ENCODE measurements around the gene DUSP11. TPM values are rescaled to one million over a fixed set of nuclear protein-coding genes. Genes with fewer than 3 reads are reported as not detected.
"Not testable (repeated sequence)": the region's sequence is repeated elsewhere in the genome, so short reads cannot be mapped to it uniquely, and the experiment has no call there.

The DUSP11 gene
- total and polyA plus RNA-seq, 5 donors from 2014 or later: 51.7 to 90.3 (median 81.7) TPM

DNA sequence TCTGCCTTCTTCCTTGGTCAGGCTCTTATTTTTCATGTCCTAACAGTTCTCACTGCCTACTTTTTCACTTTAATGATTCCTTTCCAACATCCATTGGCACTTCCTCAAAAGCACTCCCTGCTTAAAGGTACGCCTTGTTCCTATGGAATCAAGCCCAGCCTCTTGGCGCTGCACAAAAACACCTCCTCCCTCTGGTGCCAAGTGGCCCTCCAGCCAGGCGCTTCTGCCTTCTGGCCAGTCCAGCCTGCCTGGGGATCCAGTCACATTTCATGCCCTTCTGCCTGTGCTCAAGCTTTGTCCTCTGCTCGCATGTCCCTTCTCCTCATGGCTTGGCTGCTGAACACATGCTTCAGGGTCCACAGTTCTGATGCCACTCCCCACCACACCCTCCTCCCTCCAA is 49.1 kb downstream of the DUSP11 start:
- no peaks in the 10 kb centered on the region for H3K9me3 Mint-ChIP-seq
- no peak overlapping the region for H3K27ac Mint-ChIP-seq
- H3K4me3 Mint-ChIP-seq: no peak overlapping the region
- Histone ChIP-seq H3K27ac (ENCODE audit: insufficient read depth, low read length, poor library complexity, severe bottlenecking) (no peak overlapping the region), H3K4me3 (ENCODE audit: low read depth, low read length) (no peak overlapping the region), H3K27me3 (ENCODE audit: control insufficient read depth, insufficient read depth, low read length) (no peaks in the 10 kb centered on the region), H3K36me3 (ENCODE audit: control insufficient read depth, insufficient read depth, low read length) (peaks cover 46% of the 10 kb centered on the region), H3K4me1 (ENCODE audit: control insufficient read depth, insufficient read depth, low read length, poor library complexity, severe bottlenecking) (peaks cover 3% of the 10 kb centered on the region), H3K9me3 (ENCODE audit: control insufficient read depth in 2 of 2, low read length in 2 of 2) (no peaks in the 10 kb centered on the region)
- peaks cover 0 to 8% (median 3%) of the 10 kb centered on the region in 4 donors for H3K4me1 Mint-ChIP-seq
- DNase-seq (no peak), ATAC-seq (ENCODE audit: low read depth in 2 of 2) (no peak)
- no peaks in the 10 kb centered on the region for H3K27me3 Mint-ChIP-seq
- H3K36me3 Mint-ChIP-seq: peaks cover 27% of the 10 kb centered on the region

- Mint-ChIP-seq H3K4me3 (no peak overlapping the region), H3K9me3 (no peaks in the 10 kb centered on the region), H3K36me3 (peaks cover 27% of the 10 kb centered on the region), H3K27ac (no peak overlapping the region), H3K4me1 (peaks cover 0 to 8% (median 2%) of the 10 kb centered on the region in 4 donors), H3K27me3 (no peaks in the 10 kb centered on the region)
- Histone ChIP-seq H3K27me3 (ENCODE audit: control insufficient read depth, insufficient read depth, low read length) (no peaks in the 10 kb centered on the region), H3K36me3 (ENCODE audit: control insufficient read depth, insufficient read depth, low read length) (peaks cover 46% of the 10 kb centered on the region), H3K9me3 (ENCODE audit: control insufficient read depth in 2 of 2, low read length in 2 of 2) (no peaks in the 10 kb centered on the region), H3K4me1 (ENCODE audit: control insufficient read depth, insufficient read depth, low read length, poor library complexity, severe bottlenecking) (no peaks in the 10 kb centered on the region), H3K27ac (ENCODE audit: insufficient read depth, low read length, poor library complexity, severe bottlenecking) (no peak overlapping the region), H3K4me3 (ENCODE audit: low read depth, low read length) (no peak overlapping the region)
- ATAC-seq (ENCODE audit: low read depth in 2 of 2) (no peak), DNase-seq (no peak)
These were observed 51.2 kb downstream of the DUSP11 start for GRCh38 chr2:73728711-73729110.

DNA sequence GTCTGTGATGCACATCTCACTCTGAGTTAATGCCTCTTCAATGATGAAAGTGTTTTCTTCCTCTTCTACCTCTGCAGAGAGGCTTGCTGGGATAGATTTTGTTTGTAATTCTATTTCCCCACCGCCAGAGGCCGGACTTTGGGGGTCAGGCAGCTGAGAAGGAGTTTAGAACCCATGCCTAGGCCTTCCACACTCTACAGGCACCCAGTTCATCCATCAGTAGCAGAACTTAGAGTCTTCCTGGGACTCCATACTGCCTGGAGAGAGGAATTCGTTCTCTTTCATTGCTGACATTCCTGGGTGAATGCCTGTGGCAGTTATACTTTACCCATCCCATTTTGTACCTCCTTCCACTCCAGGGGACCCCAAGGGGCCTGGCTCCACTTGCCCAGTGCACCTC is 51.9 kb downstream of the DUSP11 start:
- Histone ChIP-seq H3K27me3 (ENCODE audit: control insufficient read depth, insufficient read depth, low read length) (no peaks in the 10 kb centered on the region), H3K4me1 (ENCODE audit: control insufficient read depth, insufficient read depth, low read length, poor library complexity, severe bottlenecking) (no peaks in the 10 kb centered on the region), H3K4me3 (ENCODE audit: low read depth, low read length) (no peak overlapping the region), H3K27ac (ENCODE audit: insufficient read depth, low read length, poor library complexity, severe bottlenecking) (no peak overlapping the region), H3K9me3 (ENCODE audit: control insufficient read depth in 2 of 2, low read length in 2 of 2) (no peaks in the 10 kb centered on the region), H3K36me3 (ENCODE audit: control insufficient read depth, insufficient read depth, low read length) (peaks cover 40% of the 10 kb centered on the region)
- H3K9me3 Mint-ChIP-seq: no peaks in the 10 kb centered on the region
- no peak for ATAC-seq (ENCODE audit: low read depth in 2 of 2)
- peaks cover 22% of the 10 kb centered on the region for H3K36me3 Mint-ChIP-seq
- DNase-seq: no peak
- H3K4me3 Mint-ChIP-seq: peak overlapping the region in 1 of 4 donors; percentile 21
- H3K27ac Mint-ChIP-seq: no peak overlapping the region
- no peaks in the 10 kb centered on the region for H3K27me3 Mint-ChIP-seq
- H3K4me1 Mint-ChIP-seq: peaks cover 0 to 3% (median 1%) of the 10 kb centered on the region in 4 donors

DNA sequence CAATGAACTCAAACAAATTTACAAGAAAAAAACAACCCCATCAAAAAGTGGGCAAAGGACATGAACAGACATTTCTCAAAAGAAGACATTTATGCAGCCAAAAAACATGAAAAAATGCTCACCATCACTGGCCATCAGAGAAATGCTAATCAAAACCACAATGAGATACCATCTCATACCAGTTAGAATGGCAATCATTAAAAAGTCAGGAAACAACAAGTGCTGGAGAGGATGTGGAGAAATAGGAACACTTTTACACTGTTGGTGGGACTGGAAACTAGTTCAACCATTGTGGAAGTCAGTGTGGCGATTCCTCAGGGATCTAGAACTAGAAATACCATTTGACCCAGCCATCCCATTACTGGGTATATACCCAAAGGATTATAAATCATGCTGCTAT is 53.2 kb downstream of the DUSP11 start:
- H3K27me3 Mint-ChIP-seq; H3K4me3 Mint-ChIP-seq; H3K27me3 ChIP-seq (ENCODE audit: control insufficient read depth, insufficient read depth, low read length); H3K27ac ChIP-seq (ENCODE audit: insufficient read depth, low read length, poor library complexity, severe bottlenecking); H3K4me1 Mint-ChIP-seq; H3K9me3 Mint-ChIP-seq; H3K4me3 ChIP-seq (ENCODE audit: low read depth, low read length); H3K4me1 ChIP-seq (ENCODE audit: control insufficient read depth, insufficient read depth, low read length, poor library complexity, severe bottlenecking); ATAC-seq (ENCODE audit: low read depth in 2 of 2); H3K9me3 ChIP-seq (ENCODE audit: control insufficient read depth in 2 of 2, low read length in 2 of 2); DNase-seq; H3K27ac Mint-ChIP-seq: not testable (repeated sequence)
- peaks cover 28% of the 10 kb centered on the region for H3K36me3 ChIP-seq (ENCODE audit: control insufficient read depth, insufficient read depth, low read length)
- peaks cover 17% of the 10 kb centered on the region for H3K36me3 Mint-ChIP-seq

- Mint-ChIP-seq H3K36me3 (no peaks in the 10 kb centered on the region), H3K4me3 (no peak overlapping the region)
These were observed 60.9 kb downstream of the DUSP11 start for GRCh38 chr2:73718851-73719621.

GRCh38 chr2:73718421-73718820 is 61.5 kb downstream of the DUSP11 start:
- Mint-ChIP-seq H3K27me3 (peaks cover 16% of the 10 kb centered on the region), H3K27ac (no peak overlapping the region), H3K36me3 (no peaks in the 10 kb centered on the region), H3K4me1 (no peaks in the 10 kb centered on the region), H3K4me3 (no peak overlapping the region), H3K9me3 (peaks cover 0 to 15% (median 6%) of the 10 kb centered on the region in 7 donors)
- no peak overlapping the region for H3K4me3 ChIP-seq (ENCODE audit: low read depth, low read length)
- H3K27me3 ChIP-seq (ENCODE audit: control insufficient read depth, insufficient read depth, low read length): no peaks in the 10 kb centered on the region
- DNase-seq: no peak
- H3K27ac ChIP-seq (ENCODE audit: insufficient read depth, low read length, poor library complexity, severe bottlenecking): no peak overlapping the region
- peaks cover 5 to 6% of the 10 kb centered on the region in 2 experiments for H3K9me3 ChIP-seq (ENCODE audit: control insufficient read depth in 2 of 2, low read length in 2 of 2)
- no peaks in the 10 kb centered on the region for H3K4me1 ChIP-seq (ENCODE audit: control insufficient read depth, insufficient read depth, low read length, poor library complexity, severe bottlenecking)
- no peak for ATAC-seq (ENCODE audit: low read depth in 2 of 2)
- H3K36me3 ChIP-seq (ENCODE audit: control insufficient read depth, insufficient read depth, low read length): no peaks in the 10 kb centered on the region

More at GRCh38 chr2:73718851-73719621, 60.9 kb downstream of the DUSP11 start:
- H3K9me3 Mint-ChIP-seq: peaks cover 0 to 9% (median 2%) of the 10 kb centered on the region in 7 donors
- H3K27ac Mint-ChIP-seq: peak overlapping the region in 1 of 3 donors; percentile 13
- Histone ChIP-seq H3K36me3 (ENCODE audit: control insufficient read depth, insufficient read depth, low read length) (no peaks in the 10 kb centered on the region), H3K9me3 (ENCODE audit: control insufficient read depth in 2 of 2, low read length in 2 of 2) (peaks cover 3 to 6% of the 10 kb centered on the region in 2 experiments), H3K27me3 (ENCODE audit: control insufficient read depth, insufficient read depth, low read length) (no peaks in the 10 kb centered on the region), H3K27ac (ENCODE audit: insufficient read depth, low read length, poor library complexity, severe bottlenecking) (no peak overlapping the region), H3K4me1 (ENCODE audit: control insufficient read depth, insufficient read depth, low read length, poor library complexity, severe bottlenecking) (no peaks in the 10 kb centered on the region), H3K4me3 (ENCODE audit: low read depth, low read length) (no peak overlapping the region)
- ATAC-seq (ENCODE audit: low read depth in 2 of 2) (no peak), DNase-seq (no peak)
- no peaks in the 10 kb centered on the region for H3K4me1 Mint-ChIP-seq
- H3K27me3 Mint-ChIP-seq: peaks cover 16% of the 10 kb centered on the region

DNA sequence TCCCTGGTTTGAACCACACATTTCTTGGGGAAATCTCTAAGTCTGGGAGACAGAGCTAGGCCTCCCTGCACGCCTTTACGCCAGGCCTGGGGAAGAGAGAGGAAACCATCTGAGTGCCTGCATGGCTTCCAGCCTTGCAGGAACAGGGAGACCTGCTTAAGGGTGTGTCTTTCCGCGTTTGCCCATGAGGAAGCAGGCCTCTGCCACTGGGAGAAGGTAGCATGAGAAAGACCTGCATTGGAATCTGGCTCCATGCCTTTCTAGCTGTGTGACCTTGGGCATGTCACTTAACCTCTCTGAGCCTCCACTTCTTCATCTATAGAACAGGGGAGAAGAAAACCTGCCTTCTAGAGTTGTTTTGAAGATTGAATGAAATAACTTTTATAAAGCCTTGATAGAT is 62.2 kb downstream of the DUSP11 start:
- not testable (repeated sequence) for H3K4me3 Mint-ChIP-seq; H3K27ac ChIP-seq (ENCODE audit: insufficient read depth, low read length, poor library complexity, severe bottlenecking)

DNA sequence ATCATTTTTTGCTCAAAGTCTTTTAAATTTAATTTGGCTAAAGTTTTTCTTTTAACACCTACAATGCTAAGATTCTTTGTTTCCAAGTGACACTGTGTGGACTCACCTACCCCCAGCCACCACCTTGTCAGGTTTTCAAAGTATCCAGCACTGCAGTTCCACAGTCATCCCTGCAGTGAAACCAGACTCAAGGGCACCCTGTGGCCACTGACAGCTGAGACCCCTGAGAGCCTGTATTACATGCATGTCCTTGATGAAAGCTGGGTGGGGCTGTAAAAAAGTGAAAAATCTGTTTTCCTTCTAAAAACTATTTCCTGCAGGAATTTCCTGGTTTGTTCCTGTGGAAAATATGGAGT is 62.7 kb downstream of the DUSP11 start:
- Mint-ChIP-seq H3K27me3 (peaks cover 16% of the 10 kb centered on the region), H3K36me3 (no peaks in the 10 kb centered on the region), H3K9me3 (peaks cover 0 to 16% (median 4%) of the 10 kb centered on the region in 7 donors), H3K27ac (no peak overlapping the region), H3K4me1 (no peaks in the 10 kb centered on the region), H3K4me3 (no peak overlapping the region)
- Histone ChIP-seq H3K4me3 (ENCODE audit: low read depth, low read length) (no peak overlapping the region), H3K27ac (ENCODE audit: insufficient read depth, low read length, poor library complexity, severe bottlenecking) (no peak overlapping the region), H3K4me1 (ENCODE audit: control insufficient read depth, insufficient read depth, low read length, poor library complexity, severe bottlenecking) (no peaks in the 10 kb centered on the region), H3K27me3 (ENCODE audit: control insufficient read depth, insufficient read depth, low read length) (no peaks in the 10 kb centered on the region), H3K9me3 (ENCODE audit: control insufficient read depth in 2 of 2, low read length in 2 of 2) (peaks cover 5 to 6% of the 10 kb centered on the region in 2 experiments), H3K36me3 (ENCODE audit: control insufficient read depth, insufficient read depth, low read length) (no peaks in the 10 kb centered on the region)
- ATAC-seq (ENCODE audit: low read depth in 2 of 2) (no peak), DNase-seq (no peak)

More for the DNA sequence above, 62.2 kb downstream of the DUSP11 start:
- H3K27me3 ChIP-seq (ENCODE audit: control insufficient read depth, insufficient read depth, low read length); ATAC-seq (ENCODE audit: low read depth in 2 of 2); H3K36me3 ChIP-seq (ENCODE audit: control insufficient read depth, insufficient read depth, low read length); H3K4me1 ChIP-seq (ENCODE audit: control insufficient read depth, insufficient read depth, low read length, poor library complexity, severe bottlenecking); H3K4me3 ChIP-seq (ENCODE audit: low read depth, low read length); H3K4me1 Mint-ChIP-seq; H3K9me3 ChIP-seq (ENCODE audit: control insufficient read depth in 2 of 2, low read length in 2 of 2); DNase-seq; H3K36me3 Mint-ChIP-seq; H3K27ac Mint-ChIP-seq: not testable (repeated sequence)
- Mint-ChIP-seq H3K9me3 (peaks cover 0 to 16% (median 6%) of the 10 kb centered on the region in 7 donors), H3K27me3 (peaks cover 16% of the 10 kb centered on the region)

All from CD4-positive, CD25-positive, alpha-beta regulatory T cell (primary cell).